Iris pigment epithelial cell (primary cell): Measurements from ENCODE around the gene KLK14.

Experiments
- DNase-seq: peaks from one replicate; pipeline ENCODE4 v3.0.0-alpha.2; 2011; ENCODE audit warnings: low read depth

KLK14 gene

GRCh38 chr19:51086153-51086850, 3.6 kb upstream of the KLK14 start:
- no peak for DNase-seq

DNA sequence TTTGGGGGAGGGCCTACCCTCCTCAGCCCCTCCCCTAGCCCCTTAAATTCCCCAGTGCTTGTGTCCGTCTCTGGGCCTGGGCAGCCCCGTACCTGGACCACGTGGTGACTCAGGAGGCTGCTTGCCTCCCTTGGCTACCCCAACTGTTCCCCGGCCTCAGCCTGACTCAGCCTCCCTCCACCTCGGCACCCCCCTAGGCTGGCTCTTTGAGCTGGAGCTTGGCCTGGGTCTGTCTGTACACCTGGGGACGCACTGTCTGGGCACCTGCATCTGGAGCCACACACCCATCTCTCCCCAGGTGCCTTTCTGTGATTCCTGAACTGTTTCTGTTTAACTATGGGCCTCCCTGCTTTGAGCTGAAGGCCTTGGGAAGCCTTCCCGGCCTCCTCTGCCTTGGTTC, 1.8 kb upstream of the KLK14 start:
- DNase-seq, result no peak

DNA sequence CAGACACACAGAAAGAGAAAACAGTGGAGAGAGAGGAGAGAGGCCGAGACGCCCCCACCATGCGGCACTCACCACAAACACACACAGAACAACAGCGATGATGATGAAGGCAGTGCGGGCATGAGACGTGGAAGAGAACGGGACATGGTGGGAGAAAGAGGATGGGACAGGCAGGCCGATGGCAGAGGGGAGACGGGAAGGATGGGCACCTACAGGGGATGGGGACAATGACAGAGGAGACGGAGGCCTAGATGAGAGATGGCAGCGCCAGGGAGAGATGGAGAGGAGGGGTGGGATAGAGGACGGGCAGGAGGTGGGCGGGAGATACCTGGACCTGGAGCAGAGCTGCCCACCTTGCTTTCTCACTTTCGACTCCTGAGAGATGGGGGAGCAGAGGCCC, 1.1 kb upstream of the KLK14 start:
- DNase-seq, result no peak

- no peak for DNase-seq
Measured at GRCh38 chr19:51083181-51083580, 494 bp upstream of the KLK14 start.

DNA sequence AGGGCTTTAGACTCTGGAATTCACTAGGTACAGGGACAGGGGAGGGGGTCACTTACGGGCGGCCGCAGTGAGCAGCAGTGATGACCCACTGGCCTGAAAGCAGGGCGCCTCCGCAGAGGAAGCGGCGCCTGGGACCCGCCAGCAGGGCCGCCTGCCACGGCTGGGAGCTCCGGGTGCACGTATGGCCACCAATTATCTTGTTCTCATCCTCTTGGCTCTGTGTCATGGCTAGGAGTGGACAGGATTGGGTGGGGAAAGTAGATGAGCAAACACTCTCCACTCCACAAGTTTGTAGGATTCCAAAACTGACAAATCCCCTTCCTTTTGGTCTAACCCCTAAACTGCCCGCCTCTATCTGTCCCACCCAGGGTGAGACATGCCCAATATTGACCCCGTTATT, 1.2 kb downstream of the KLK14 start:
- DNase-seq, result no peak

- DNase-seq, result no peak
Measured at GRCh38 chr19:51079481-51080110, 3.1 kb downstream of the KLK14 start.

GRCh38 chr19:51078731-51079130, 4.0 kb downstream of the KLK14 start:
- no peak for DNase-seq

DNA sequence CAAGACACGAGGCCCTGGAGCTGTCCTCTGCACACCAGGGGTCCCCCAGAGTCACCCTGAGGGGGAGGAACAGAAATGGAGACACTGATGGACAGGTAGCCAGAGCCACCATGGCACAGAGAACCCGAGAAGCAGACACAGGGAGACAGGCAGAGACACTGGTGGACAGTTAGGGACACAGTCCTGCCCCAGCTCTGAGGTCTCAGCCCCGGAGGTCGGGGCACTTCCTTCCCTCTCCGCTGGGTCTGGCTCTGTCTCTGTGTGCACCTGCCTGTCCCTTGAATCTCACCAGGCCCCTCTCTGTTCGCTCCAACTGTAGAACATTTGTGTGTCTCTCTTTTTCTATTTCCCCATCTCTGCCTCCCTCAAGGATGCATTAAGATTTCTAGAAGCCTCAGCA, 4.6 kb downstream of the KLK14 start:
- no peak for DNase-seq

DNA sequence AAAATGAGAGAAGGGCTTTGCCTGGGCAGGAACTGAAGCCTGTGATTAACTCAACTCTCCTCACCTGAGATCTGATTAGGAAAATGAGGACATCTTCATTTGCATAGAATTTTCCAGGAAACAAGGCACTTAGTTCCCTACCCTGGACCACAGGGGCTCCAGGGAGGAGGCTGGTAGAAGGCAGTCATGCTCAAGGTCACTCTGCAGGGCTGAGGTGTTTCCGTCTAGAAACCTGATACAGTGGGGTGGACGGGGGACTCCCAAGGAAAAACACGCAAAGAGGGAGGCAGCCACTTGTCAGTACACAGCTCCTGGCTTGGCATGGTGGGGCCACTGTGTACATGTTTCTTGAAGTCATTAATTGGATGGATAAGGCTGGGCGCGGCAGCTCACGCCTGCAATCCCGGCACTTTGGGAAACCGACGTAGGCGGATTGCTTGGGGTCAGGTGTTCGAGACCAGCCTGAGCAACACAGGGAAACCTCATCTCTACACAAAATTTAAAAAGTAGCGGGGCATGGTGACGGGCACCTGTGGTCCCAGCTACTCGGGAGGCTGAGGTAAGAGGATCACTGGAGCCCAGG, 6.0 kb downstream of the KLK14 start:
- DNase-seq, result no peak

DNA sequence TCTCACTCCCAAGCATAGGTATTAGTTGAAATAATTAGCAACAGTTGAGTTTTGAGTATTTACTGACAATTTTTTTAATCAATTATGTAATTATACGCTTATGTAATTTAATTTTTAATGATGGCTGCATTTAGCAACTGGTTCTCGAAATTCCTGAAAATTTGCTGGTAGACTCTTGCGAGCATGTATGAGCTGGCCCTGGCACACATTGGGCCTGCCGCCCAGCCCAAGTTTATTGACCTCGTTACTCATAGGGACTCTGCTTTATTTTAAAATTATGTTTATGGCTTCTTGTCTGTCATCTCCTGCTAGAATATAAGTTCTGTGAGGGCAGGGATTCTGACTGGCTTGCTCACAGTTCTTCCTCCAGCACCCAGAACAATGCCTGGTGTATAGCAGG, 6.7 kb downstream of the KLK14 start:
- DNase-seq, result no peak

DNA sequence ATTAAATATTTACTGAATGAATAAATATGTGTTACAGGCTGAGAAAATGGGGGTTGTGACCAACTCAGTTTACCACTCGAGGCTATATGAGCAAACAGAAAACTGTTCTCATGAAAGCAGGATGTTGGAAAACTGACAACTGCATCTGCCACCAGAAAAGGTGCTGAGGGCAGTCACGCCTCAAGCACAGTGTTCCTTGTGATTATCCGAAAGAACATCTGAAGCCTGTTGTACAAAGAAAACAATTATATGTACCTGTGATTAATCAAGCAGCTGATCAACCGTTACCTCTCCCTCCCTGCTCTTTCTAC, 11.6 kb downstream of the KLK14 start:
- no peak for DNase-seq

GRCh38 chr19:51070334-51071094, 12.2 kb downstream of the KLK14 start:
- no peak for DNase-seq

- no peak for DNase-seq
Measured at GRCh38 chr19:51066393-51067186, 16.1 kb downstream of the KLK14 start.

- no peak for DNase-seq
Measured at GRCh38 chr19:51065221-51065960, 17.3 kb downstream of the KLK14 start.

GRCh38 chr19:51064534-51065220, 18.0 kb downstream of the KLK14 start, which contains the start of gene KLK13:
Gene KLK13 (minus strand): TSS chr19:51065092. CDS start chr19:51065067, 25 bp downstream.
- no peak for DNase-seq

DNA sequence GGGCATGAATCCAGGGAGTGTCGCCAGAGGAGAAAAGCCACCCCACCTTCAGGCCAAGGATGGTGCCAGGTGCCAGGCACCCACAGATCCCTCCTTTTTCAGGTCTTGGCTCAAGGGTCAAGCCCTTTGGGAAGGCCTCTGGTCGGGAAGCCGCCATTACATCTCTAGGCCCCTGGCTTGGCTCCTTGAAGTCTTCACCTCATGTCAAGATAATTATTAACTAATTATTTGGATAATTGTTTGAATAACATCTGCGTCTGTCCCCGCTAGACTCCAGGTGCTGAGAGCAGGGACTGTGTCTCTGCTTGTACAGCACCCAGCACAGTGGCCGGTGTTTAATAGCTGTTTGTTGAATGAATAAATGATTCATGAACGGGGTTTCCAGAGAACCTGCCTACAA, 19.0 kb downstream of the KLK14 start:
- DNase-seq, result no peak

- no peak for DNase-seq
Measured at GRCh38 chr19:51060973-51061372, 21.7 kb downstream of the KLK14 start.

DNA sequence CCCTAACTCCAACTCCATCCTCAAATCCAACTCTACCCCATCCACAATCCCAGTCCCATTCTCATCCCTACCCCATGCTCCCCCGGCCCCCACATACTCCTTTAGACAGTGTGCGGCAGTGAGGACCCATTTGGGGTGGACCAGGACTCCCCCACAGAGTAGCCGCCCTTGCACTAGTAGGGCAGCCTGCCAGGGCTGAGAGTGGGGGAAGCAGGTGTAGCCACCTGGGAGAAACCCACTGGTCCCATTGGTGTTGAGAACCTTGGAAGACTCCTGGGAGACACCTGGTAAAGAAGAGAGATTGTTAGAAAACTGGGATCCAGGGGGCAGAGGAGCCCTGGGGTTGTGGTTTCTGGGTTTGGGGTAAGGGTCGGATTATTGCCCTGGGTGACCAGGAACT, 22.4 kb downstream of the KLK14 start:
- DNase-seq, result no peak

DNA sequence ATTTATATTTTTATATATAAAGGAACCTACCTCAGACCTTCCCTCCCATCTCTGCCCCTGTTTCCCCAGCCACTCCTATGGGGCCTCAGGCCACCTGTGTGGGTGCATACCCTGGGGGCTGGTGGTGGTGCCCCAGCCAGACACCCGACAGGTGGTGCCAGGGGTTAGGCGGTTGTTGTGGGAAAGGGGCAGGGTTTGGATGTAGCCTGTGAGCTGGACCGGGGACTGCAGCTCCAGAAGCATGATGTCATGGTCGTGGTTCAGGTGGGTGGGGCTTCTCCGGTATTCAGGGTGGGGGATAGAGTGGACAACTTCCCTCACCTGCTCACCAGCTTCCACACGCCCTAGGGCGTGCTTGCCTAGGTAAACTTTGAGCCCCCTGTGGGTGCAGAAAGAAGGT, 23.0 kb downstream of the KLK14 start:
- no peak for DNase-seq

DNA sequence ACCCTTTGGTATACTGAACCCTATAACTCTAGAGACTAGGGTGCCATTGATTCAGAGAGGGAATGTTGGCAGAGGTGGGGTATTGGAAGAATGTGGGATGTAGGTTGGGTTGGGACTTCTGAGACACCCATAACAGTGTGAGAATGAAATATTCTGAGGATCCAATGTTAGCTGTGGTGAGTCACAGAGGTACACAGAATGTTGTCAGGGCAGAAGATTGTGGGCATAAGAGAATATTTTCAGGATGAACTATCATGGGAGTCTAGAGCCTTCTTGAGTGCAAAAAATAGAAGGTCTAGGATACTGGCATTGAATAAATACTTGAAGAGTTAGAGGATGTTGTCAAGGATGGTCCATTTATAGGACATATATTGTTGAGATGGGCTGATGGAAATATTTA, 26.8 kb downstream of the KLK14 start:
- no peak for DNase-seq

GRCh38 chr19:51047031-51047335, 35.7 kb downstream of the KLK14 start:
- no peak for DNase-seq
